HG03520 (cell line): Measurements from ENCODE around the gene HOXC12.

ENCODE experiments used
- ATAC-seq: cut with Tn5 transposase; IDR thresholded peaks from one replicate; pipeline ENCODE4 v1.9.1; 2021; ENCODE audit warnings: mild to moderate bottlenecking, moderate library complexity; ENCODE audit not compliant: unreplicated experiment

HOXC12 gene

DNA sequence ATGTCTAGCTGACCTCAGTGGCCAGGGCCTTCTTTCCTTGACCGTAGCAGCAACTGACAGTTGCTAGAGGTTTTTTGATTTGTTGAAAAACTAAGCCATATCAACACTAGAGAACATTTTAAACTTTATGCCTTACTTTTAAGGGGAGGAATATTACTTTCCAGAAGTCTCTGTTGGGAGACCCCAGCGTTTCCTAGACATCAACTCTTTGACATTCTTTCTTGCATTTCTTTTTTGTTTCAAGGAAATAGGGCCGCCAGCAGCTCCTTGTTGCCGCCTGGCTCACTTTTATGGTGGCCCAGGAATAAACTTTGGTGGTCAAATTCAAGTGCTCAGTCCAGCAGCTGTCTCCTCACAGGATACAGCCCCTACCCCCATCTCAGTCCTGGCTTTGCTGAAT is 15.7 kb downstream of the HOXC12 start:
- ATAC-seq: no peak

DNA sequence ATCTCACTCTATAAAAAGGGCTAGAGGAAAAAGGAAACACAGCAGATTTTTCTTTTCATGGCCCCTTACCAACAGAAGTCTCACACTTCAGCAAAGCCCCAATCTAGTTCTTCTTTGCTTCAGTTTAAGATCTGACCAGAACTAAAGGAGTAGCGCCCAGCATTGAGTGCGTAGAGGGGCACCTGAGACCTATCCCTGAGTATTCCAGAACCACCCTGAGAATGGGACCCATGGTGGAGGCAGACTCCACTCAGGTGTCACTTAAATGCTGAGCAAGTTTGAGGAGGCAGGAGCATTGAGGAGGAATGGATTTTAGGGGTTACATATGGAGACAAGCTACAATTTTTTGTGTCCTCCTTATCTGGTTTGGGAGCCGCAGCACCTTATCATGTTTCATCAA is 16.4 kb downstream of the HOXC12 start:
- ATAC-seq: no peak

DNA sequence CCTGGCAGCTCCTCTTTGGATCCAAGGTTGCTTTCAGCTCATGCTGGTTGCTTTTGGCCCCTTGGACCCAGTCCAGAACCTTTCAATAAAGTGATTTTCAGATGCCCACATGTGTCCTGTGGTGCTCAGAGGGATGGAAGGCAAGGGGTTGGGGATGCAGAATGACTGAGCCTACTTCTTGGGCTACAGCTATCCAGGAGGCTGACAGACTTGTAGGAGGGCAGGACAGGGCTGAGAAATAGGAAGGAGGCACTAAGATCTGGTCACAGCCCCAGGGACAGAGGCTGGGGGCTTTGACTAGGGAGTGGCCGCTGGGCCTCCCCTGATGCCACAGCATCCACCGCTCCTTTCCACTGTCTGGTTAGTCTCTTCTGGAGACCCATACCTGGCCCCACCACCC is 17.0 kb downstream of the HOXC12 start:
- ATAC-seq: no peak

DNA sequence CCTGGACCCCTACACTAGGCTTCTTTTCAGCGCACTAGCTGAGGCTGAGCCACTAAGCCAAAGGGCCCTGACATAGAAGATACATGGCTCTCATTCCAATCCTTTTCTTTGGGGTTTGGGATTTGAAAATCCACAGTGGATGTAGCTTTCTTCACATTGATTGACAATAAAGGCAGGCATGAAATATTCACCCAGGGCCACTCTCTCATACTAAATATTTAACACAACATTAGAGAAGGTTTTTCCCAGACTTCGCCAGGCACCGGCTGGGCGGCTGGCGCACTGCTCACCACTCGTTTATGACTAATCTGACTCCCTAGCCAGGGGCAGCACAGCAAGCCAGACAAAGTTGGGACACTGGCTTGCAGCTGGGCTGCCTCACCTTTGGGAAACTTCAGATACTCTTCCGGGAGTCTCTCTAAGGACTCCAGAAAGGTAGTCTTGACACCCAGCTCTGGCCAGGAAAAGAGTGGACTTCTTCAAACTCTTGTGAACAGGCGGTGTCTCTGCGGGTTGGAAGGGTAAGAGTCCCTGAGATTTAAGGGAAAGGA is 17.5 kb downstream of the HOXC12 start:
- ATAC-seq: no peak

DNA sequence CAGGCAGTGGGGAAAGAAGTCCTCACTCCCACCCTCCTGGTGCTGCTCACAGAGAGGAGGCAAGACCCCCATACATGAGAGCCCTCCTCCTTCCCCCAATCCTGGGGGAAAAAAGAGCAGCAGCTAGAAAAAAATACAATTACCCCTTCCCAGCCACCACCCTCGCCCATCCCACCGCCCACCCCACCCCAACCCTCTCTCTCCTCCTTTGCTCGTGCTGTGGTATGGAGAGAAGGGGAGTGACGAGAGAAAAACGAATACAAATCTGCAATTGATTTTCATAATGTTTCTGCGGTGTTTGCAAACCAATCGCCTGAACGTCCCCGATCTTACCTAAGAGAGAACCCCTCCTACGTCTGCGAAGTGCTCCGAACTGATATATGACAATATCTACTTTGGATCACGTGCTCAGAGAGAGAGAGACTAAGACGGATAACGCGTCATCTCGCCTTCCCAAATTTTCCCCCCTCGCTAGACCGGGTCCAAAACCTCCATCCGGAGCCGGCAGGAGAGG is 18.1 kb downstream of the HOXC12 start, which contains the start of gene HOXC11:
TSS of gene HOXC11 (plus strand) at position 405 of the 514 bp plus-strand sequence. CDS start 116 bp downstream, outside the sequence.
- no peak for ATAC-seq

DNA sequence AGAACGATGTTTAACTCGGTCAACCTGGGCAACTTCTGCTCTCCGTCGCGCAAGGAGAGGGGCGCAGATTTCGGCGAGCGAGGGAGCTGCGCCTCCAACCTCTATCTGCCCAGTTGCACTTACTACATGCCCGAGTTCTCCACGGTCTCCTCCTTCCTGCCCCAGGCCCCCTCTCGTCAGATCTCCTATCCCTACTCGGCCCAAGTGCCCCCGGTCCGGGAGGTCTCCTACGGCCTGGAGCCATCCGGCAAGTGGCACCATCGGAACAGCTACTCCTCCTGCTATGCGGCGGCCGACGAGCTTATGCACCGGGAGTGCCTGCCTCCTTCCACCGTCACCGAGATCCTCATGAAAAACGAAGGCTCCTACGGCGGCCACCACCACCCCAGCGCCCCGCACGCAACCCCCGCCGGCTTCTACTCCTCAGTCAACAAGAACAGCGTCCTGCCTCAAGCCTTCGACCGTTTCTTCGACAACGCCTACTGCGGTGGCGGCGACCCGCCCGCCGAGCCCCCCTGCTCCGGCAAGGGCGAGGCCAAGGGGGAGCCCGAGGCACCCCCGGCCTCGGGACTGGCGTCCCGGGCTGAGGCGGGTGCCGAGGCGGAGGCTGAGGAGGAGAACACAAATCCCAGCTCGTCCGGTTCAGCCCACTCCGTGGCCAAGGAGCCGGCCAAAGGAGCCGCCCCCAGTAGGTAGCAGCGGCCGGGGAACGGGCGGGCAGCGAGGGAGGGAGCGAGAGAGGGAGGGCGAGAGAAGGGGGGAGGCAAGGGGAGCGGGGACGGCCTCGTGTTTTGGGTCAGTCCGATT is 18.7 kb downstream of the HOXC12 start:
- ATAC-seq: no peak

DNA sequence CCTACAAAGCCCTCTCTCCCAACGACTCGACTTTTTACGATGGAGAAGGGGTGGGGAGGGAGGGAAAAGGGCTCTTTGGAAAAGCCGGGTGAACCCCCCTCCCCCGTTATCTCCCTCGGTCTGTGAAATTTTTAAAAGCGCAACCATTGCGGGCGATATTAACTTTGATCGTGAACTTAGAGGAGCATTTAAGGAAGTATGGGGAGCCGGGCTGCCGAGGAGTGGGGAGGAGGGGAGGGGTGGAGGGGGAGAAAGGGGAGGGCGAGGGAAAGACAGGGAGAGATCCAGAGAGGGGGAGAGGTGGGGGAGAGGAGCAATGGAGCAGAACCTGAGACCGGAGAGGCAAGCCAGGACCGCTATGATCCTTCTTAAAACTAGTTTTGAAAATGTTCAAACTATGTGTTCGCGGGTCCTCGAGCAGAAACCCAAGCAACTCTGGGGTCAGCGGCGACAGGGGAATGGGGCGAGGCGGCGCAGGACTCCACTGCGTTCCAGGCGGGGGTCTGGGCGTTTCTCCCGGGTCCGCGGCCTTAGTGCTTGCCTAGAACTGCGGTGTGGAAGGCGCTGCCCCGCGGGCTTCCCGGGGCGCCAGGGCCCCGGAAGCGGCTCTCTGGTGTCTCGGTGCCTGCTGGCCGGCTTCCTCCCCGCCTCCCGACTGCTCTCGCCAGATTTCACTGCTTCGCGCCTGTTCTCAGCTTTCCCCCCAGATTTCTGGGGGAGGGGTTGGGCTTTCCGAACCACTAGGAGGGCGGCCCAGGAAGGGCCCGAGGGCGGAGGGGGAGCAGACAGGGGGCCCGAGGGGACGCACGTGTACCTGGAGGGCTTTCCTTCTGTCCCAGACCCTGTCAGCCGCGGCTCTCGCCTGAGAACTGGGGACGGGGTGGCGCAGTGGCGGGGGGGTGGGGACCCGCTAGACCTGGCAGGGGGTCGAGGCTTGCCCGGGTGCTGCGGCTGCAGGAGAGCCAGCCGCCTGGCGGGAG is 19.7 kb downstream of the HOXC12 start, which contains the start of gene HOTAIR:
TSS of gene HOTAIR (minus strand) at position 871 of the 980 bp plus-strand sequence.
- ATAC-seq: no peak

DNA sequence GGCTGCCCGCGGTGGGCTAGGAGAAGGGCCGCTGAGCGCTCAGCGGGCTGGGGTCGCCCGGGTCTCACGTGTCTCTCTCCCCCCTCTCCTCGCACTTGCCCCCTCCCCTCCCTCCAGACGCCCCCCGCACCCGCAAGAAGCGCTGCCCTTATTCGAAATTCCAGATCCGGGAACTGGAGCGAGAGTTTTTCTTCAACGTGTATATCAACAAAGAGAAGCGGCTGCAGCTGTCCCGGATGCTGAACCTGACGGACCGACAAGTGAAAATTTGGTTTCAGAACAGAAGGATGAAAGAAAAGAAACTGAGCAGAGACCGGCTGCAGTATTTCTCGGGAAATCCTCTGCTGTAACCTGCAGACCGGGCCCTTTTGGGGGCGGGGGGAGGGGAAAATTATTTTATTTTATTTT is 20.4 kb downstream of the HOXC12 start:
- no peak for ATAC-seq

DNA sequence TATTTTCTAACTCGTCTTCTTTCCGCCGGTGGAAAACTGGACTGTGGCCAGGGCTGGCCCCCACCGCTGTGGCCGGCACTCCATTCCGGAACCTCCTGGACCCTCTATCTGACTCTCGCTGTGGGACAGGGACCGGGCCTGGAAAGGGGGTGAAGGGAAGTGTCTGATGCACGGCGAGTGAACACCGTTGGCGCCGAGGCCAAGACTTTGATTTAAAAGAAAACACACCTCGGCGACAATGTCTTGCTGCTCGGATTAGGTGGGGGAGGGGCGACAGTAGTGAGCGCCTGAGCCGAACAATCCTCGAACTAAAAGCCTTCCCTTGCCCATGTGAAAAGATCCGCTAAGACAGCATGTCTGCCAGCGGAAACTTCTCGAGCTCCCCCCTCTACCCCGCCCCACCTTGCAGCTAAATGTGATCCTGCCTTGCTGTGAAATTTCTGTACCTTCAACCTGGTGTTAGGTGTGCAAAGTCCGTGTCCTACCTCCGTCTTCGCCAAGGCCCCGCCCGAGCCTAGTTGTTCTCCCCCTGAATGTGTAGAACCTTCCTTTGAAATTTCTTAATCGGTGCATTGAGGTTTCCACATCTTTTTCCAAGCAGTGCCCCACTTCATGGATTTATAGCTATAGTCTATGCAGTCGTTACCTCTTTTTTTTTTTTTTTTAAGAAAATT is 20.9 kb downstream of the HOXC12 start:
- ATAC-seq: no peak

DNA sequence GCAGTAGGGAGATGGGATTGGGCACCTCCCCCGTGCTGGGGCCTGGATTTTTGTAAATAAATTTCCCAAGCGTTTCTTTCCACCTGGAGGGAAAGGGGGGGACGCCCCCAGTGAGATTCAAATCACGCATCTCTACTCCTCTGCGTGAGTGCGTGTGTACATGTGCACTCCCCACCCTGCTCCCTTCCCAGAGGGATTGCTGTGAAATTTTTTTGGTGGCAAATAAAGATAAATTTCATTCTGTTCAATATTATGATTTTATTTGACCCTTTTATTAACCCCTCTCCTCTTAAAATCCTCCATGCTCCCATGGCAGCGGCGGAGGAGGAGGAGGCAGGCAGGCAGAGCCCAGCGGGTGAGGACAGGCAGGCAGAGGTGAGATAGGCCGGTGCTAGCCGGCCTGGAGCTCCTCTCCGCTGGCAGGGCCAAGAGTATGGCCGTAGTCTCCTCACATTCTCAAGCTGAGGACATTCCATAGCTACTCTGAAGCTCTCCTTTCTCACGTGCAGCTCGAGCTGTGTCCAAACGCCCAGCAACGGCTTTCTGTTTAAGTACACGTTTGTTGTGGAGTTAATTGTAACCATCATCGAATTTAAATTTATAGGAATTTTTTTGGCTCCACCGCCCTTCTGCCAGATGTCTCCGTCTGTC is 21.6 kb downstream of the HOXC12 start:
- no peak for ATAC-seq

DNA sequence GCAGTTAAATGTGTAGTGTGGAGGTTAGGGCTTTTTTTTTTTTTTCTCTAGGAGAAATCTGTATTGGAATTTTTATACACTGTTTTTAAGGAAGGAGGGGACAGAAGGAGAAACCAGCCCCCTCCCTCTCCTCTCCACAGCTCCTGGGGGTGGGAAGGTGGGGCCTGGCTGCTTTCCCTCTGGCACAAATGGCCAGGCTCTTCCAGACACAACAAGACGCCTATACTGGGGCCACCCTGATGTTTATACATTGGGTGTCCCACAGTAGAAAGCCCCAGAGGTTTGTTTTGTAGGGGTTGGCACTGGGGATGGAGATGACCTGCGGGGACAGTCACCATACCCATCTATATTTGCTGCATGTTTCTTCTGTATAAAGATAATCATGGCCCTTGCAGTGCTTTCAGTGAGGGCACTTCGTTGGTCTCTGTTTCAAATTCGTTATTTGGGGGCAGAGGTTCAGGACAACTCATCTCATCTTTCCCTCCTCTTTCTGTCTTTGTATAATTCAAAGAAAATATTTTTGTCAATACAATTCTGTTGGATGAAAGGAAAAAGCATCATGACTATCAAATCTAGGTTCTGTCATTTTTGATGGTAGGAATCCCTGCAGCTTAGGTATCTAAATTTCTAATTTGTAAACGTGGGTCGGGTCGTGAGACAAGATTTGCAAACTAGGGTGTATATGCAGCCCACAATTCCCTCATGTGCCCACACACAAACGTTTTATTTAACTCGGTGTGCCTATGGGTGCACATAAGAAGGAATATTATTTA is 22.3 kb downstream of the HOXC12 start:
- ATAC-seq: no peak

DNA sequence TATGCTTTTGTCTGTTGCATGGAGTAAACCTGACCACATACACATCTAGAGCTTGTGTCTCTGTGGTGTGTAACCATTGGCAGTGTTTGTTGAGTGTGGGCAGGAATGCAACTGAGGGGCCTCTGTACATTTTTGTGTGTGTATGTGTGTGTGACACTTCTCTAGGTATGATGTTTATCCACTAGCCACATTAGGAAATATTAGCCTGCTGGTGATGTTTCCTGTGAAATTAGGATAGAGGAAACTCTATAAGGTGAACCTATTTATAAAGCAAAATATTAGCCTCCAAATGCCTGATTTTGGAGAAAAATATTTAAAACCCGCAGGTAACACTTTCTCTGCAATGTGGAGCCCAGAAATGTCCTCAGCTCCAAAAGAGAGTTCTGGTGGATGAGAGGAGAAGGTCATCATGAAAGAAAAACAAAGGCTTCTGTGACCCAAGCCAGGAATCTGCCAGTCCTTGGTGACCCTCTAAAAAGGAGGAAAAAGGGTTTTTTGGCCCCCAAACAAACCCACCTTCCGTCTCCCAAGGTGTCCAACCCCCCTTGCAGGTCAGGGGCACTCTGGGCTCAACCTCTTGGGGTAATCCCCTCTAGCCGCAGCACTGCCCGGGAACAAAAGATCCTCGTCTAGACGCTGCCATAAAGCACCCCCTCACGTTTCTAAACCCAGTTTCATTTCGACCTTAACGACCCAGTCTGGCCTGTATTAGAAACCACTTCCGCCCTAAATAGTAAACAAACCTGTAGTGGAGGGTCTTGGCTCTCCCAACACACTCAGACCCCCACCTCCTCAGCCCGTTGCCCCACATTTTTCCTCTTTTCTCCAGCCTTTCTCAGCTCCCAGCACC is 23.1 kb downstream of the HOXC12 start:
- no peak for ATAC-seq

DNA sequence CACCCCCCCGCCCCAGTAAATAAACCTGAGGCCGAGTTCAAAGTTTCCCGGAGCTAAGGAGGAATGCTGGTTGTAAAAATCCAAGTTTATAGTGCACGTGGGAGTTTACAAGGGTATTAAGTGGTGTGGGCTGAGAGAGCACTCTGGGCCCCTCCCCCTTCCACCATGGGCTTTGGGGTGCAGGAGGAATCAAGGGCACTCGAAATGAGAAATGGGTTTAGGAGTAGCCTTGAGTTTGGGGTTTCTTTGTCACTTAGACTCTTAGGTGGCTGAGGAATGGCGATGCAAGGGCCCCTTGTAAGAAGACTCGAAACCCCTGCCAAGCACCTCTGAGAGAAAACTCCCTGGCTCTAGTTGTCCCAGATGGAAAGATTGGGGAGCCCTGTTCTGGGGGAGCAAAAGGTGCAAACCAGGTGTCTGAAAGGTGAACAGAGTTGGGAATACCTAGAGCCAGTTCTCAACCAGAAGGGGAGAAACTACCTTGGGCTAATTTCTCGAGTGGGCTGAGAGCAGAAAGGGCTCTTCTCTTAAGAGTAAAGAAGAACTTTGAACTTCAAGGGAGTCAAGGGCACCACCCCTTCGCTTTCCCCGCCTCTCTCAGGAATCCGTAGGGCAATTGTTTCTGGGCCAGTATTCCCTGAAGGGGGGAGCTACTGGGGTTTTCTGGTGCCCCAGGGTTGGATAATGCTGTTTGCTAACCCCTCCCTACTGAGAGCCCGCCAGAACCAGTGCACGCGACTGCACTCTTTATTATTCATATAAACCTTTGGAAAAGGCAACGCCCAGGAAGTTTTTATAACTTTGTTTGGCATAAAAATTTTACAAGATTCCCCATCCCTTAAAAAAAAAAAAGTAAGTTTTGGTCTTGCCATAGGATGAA is 24.0 kb downstream of the HOXC12 start:
- no peak for ATAC-seq

DNA sequence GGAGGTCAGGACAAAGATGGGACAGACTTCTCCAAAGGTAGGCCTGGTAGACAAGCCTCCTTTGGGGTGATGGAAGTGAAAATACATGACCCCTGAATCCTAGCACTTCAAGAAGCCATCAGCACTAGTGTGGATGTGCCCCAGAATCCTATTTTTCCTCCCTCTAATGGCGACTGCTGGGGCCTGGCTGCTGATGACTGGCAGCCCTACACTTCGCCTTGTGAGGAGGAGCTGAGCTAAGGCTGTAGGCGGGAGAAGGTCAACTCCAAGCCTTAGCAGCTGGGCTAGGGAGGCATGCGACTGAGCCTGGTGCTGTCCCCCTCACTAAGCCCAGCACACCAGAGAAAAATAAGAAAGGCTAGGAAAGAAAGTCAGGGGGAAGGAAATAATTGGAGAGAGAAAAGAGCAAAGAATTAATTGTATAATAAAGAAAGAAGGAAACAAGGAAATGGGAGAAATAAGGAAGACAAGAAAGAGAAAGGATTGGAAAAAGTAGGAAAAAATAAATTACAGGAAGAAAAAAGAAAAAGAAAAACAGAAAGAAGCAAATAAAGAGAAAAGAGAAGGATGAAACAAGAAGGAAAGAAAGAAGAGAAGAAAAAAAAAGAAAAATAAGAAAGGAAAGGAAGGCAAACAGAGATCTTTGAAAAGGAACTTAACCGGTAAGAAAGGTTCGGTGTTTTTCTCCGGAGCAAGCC is 25.6 kb downstream of the HOXC12 start:
- no peak for ATAC-seq

DNA sequence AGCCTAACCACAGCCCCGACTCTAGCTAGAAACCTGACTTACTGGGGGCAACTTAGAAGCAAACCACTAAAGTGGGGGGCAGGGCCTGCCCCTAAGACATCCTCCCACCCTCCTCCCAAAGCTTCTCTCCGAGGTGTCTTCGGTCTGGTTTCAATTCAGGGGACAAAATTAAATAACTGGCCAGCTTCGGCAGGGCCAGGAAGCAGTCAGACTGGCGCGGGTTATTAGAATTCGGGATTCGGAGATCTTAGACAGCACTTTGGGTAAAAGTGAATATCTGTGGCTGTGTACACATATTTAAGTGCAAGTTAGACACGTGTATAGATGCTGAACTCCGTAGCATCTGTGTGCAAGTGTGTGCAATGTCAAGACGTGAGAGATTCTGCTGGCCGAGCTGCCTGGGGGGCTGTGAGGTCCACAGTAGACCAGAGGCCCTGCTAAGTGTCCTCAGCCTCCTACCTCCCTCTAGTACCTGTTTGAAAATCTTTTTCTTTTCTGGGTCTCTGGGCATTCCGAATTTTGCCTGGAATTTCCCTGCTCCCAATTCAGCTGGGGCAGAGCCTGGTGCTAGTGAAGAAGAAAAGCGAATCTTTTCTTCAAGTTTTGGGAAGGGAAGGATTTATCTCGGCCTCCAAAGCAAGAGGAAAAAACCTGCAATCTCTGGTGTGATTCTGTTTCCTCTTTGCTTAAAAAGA is 26.2 kb downstream of the HOXC12 start:
- no peak for ATAC-seq
